NCI-H1092 treated with DMSO at 0.1 percent for 48 hours (cell line): ENCODE data around the gene ZBTB44.
"Not testable (repeated sequence)": the region's sequence is repeated elsewhere in the genome, so short reads cannot be mapped to it uniquely, and the experiment has no call there.

Experiments used
- DNase-seq: peaks from one replicate; lab custom pipeline; 2025; lab: John Stamatoyannopoulos, UW

Gene ZBTB44

DNA sequence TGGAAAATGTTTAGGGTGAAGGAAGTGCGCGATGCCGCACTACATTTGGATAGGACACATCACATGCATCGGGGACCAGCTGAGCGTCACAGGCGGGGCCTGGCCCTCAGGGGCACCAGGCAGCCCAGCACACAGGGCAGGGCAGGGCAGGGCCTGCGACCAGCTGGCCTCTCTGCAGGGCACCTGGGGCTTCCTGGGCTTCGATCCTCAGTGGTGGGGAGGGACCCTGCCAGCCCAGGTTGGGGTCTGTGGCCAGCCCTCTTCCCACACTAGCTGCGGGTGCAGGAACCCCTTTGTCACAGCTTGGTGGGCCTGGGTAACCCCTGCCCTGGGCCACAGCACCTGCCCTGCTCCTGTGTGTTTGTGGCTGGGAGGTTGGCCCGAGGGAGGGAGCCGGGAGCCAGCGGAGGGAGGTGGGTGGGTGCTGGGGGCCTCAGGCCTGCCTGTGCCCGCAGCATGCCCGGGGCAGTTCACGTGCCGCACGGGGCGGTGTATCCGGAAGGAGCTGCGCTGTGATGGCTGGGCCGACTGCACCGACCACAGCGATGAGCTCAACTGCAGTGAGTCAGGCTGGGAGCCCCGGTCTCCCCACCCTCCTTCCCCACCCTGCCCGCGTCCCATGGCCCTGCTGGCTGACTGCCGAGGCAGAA lies 117.2 kb downstream of the ZBTB44 start:
- DNase-seq: no peak

DNA sequence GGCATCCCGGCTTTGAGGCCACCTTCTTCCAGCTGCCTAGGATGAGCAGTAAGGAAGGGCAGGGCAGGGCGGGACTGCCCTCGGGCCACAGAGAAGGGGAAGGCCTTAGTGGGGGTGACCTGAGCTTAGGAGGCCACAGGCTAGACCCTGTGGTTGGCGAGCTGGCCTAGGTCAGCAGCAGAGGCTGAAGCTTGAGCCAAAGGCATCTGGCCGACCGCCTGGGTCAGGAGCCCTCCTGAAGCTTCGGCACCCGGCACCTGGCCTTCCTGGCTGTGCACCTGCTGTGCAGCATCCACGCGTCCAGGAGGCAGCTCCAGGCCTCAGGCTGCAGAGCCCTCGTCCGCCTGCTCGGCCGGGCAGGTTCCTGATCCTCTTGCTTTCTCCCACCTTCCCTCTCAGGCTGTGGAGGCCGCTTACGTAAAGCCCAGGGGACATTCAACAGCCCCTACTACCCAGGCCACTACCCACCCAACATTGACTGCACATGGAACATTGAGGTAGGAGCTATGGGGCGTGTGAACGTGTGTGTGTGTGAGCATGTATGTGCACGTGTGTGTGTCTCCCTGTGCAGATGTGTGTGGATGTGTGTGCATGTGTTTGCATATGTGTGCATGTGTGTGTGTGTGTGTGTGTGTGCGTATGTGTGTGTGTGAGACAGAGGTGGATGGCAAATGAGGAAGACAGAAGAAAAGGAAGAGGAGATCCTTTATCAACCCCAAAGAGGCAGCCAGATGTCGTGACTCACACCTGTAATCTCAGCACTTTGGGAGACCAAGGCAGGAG lies 120.3 kb downstream of the ZBTB44 start:
- DNase-seq: no peak

DNA sequence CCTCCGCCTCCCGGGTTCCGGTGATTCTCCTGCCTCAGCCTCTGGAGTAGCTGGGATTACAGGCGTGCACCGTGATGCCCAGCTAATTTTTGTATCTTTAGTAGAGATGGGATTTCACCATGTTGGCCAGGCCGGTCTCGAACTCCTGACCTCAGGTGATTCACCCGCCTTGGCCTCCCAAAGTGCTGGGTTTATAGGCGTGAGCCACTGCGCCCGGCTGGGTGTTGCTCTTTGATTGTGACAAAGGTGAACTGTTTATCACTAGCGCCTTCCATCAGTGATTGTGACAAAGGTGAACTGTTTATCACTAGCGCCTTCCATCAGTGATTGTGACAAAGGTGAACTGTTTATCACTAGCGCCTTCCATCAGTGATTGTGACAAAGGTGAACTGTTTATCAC lies 121.2 kb downstream of the ZBTB44 start:
- DNase-seq: not testable (repeated sequence)

DNA sequence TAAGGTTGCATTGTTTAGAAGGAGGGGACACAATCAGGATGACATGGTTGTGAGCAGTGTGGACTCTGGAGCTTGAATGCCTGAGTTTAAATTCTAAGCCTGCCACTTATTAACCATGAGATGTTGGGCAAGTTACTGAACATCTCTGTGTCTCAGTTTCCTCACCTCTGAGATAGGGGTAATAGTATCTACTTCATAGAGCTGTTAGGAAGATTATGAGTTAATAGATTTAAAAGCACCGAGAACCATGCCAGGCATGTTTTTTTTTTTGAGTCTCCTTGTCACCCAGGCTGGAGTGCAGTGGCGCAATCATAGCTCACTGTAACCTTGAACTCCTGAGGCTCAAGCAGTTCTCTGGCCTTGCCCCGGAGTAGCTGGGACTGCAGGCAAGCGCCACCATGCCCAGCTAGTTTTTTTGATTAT lies 121.9 kb downstream of the ZBTB44 start:
- DNase-seq: no peak

DNA sequence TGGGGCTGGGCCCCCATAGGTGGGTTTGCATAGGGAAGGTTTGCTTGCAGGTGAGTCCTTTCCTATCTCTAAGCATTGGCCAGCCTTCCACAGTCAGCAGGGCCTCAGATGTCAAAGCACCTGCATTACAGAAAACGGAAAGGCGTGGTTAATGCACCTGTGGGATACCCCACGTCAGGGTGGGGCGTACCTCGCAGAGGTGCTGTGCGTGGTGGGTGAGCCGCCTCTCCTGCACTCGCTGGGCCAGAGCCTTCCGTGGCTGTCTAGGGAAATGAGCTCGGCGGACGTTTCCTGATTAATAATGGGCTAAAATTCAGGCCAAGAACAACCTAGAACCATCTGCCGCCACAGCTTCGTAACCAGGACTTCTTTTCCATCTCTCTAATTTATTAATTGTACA lies 122.8 kb downstream of the ZBTB44 start:
- DNase-seq: no peak

DNA sequence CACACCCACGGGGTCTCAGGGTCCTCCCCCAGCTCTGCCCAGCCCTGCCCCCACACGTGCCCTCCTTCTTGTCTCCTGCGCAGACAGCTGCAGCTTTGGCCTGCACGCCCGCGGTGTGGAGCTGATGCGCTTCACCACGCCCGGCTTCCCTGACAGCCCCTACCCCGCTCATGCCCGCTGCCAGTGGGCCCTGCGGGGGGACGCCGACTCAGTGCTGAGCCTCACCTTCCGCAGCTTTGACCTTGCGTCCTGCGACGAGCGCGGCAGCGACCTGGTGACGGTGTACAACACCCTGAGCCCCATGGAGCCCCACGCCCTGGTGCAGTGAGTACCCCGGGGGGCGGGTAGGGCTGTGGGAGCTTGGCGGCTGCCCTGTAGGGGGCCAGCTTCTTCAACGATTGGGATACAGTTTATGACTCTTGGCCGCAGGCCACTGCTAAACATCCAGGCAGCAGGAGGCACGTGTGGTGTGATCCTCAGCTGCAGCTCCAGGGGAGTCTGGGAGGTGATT lies 124.3 kb downstream of the ZBTB44 start:
- DNase-seq: peak; percentile 90

DNA sequence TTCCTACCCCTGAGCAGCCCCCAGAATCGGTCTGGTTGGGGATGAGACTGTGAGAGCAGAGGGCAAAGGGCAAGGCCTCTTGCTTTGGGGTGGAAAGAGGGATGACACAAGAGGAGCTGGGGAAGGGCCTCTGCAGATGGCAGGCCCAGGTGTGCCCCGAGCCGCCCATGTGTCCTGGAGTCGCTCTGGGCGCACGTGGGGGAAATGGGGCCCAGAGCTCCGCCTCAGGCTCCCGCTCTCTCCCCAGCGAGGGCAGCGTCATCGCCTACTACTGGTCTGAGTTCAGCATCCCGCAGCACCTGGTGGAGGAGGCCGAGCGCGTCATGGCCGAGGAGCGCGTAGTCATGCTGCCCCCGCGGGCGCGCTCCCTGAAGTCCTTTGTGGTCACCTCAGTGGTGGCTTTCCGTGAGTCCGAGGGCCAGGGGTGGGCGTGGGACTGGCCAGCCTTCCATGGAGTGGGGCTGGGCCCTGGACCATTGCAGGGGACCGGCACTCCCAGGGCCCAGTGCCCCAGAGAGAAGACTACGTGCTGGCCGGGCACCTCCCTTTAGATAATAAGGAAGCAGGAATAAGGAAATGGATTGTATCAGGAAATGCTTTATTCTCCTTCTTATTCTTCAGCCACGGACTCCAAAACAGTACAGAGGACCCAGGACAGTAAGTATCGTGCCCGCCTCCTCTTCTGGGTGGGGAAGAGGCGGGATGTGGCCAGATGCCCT lies 125.1 kb downstream of the ZBTB44 start:
- no peak for DNase-seq

DNA sequence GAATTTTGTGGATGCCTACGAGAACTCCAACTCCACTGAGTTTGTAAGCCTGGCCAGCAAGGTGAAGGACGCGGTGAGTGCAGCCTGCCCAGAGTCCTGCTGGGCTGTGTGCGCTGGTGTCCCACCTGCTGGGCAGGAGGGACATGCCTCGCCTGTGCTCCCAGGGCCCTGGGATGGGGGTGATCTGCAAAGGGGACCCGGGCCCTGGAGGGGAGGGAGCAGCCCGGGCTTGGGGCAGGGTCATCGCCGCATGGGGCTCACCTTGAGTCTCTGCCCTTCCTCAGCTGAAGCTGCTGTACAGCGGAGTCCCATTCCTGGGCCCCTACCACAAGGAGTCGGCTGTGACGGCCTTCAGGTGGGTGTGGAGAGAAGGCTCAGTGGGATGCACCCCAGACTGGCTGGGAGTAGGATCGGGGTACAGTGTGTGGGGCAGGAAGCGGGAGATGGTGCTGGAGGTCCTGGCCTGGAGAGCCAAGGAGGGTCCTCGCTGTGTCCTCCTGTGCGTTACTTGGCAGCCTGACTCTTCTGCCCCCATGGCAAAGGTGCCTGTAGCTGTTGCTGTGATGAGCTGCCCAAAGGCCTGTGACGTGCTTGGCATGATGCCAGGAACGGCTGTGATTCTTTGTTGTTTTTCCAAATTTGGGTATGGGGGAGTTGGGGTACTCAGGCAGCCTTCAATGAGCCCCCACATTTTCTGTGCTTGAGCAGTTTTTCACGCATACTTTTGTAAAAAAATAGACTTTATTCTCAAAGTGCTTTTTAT lies 126.0 kb downstream of the ZBTB44 start:
- DNase-seq: peak; percentile 47

DNA sequence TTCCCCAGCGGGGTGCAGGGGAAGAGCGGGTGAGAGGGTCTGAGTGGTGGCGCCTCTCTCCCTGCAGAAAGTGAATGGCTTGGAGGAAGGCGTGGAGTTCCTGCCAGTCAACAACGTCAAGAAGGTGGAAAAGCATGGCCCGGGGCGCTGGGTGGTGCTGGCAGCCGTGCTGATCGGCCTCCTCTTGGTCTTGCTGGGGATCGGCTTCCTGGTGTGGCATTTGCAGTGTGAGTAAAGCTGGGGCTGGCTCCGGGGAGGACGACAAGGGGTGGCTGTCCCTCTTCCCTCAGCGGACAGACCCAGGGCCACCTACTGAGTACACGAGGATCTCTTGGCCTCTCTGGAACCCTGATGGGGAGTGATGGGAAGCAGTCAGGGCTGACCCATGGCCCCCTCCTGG lies 126.7 kb downstream of the ZBTB44 start:
- no peak for DNase-seq

DNA sequence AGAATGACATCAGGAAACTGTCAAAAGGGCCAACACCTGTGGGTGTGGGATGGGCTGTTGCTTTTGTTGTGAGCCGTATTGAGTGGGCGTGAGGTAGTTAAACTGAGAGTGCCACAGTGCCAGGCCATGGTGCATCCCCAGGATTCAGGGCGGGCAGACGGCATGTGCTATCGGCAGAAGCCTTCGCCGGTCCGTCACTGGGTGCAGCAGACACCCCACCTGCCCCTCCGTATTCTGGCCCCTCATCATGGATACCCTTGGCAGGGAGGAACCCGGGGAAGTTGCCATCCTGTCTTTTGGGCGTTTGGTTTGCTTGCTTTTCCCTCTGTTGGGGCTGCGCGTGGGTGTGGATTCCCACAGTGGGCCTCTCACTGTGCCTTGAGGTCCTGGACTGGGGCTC lies 127.6 kb downstream of the ZBTB44 start:
- DNase-seq: no peak

DNA sequence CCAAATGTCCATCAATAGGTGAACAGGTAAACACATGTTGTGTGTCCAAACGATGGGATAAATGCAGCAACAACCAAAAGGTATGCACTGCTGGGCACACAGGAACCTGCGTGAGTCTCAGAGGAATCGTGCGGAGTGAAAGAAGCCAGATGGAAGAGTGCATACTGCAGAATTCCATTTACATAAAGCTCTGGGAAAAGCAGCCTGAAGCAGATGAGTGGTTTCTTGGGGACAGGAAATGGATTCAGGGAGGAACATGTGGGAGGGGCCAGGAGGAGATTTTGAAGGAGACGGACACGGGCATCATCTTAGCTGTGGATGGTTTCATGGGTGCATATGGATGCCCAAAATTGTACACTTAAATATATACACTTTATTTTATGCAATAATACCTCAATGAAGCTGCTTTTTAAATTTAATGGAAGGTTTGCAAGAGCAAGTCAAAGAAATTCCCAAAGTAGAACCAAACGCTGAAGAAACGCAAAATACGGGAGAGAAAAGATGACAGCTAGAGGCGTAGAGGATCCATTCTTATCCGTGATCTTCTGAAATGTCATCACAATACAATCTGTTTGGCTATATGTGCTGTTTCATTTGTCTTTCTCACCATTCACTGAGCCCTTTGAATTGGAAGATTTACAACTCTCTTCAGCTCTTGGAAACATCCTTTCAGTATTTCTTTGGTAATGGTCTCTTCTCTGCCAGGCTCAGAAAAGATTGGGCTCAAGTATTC lies 130.7 kb downstream of the ZBTB44 start:
- no peak for DNase-seq

DNA sequence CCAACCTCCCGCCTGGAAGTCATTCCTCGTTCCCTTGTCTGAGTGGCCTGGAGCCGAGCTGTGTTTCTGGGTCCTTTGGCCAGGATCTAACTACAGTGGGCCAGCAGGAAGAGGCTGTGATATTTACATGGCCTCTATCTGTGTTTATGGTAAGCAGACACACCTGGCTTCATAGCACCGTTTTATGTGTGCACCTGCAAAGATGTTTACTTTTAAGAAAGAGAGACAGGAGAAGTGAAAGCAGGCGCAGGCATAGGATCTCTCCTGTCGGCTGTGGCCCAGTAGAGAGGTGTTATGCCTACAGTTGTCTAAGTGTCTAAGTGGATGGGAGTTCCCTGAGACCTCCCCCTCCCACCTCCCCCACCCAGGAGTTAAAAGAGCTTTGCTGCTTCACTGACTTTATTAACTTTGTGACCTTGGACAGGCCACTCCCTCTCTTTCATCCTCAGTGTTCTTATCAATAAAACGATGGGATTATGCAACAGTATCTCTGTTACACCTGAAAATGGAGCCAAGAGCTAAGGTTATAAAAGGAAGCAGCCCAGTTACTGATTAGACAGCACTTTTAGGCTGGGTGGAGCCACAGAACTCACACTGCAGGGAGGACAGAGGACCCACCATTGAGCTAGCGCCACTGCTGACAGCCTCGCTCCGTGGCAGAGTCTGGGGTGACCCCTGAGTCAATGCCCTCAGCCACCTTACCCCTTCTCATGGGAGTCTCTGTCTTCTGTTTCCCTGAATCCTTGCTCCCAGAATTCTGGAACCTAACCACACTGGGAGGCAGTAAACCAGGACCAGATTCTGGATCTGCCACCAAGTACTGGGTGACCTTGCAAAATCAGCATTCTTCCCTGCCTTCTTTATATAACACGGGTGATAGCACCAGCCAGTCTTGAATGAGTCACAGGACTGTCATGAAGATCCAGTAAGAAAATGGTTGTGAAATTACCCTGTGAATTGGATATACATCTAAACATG lies 133.1 kb downstream of the ZBTB44 start:
- DNase-seq: peak; percentile 73

DNA sequence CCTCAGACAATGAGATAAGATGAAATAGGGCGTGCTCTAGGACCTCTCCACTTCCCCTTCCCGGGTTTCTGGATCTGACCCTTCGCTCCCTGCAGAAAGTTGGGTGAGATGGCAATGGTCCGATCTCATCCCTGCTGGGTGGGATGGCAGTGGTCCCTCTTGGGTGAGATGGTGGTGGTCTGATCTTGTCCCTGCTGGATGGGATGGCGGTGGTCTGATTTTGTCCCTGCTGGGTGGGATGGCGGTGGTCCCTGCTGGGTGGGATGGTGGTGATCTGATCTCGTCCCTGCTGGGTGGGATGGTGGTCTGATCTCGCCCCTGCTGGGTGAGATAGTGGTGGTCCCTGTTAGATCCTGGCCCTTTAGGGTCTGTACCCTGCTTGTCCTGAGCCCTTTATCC lies 133.8 kb downstream of the ZBTB44 start:
- DNase-seq: no peak

DNA sequence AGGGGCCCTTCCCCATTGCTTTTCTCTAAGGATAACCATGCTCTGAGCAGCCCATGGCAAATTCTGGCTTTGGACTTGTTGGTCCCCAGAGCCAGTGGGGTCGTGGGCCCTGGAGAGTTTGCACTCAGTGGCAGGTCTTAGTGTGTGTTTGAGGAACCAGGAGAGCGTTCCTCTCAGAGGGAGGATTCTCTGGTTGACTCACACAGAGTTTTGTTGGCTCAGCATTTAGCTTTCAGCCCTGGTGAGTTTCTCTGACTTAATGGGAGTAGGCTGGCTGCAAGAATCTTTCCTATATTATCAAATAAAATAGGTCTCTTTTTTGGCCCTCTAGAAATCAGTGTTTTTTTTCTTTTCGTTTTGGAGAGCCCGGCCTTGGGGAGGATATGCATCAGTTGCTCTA lies 134.2 kb downstream of the ZBTB44 start:
- DNase-seq: no peak

DNA sequence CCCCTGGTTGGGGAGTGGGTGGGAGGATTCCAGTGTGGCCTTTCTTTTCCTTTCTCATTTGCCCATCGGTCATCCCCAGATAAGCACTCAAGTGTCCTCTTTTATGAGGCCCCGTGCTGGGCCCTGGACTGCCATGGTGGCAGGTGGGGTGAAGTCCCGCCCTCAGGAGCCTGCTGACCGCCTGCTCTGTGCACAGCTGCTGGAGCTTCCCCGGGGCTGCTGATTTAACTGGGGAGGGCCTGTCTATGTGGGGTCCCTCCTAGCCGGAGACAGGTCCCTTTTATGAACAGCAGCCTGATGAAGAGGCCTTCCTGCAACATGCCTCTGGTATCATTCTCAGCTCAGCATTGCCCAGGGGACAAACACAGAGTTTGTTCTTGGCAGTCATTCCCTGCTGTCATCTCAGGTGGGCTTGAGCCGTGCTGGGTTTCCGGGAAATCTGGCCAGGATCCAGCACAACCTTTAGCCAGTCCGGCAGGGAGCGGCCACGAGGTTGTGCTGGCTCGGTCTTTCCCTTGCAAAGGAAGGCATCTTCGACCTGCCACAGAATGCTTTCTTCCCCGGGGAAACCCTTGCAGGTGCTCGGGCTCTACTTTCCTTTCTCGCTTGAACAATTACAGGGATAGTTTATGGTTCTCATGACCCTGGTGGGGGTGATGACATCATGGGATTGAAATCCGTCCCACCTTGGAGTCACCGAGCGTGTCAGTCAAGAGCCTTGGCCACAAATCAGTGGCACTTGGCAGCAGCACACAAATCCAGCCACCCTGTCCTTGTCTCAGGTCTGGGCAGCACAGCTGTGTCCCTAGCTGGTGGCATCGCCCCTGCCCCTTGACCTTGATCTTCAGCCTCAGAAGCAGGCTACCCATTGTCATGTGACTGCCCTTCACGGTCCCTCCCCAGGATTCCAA lies 135.1 kb downstream of the ZBTB44 start:
- DNase-seq: peak; percentile 57

DNA sequence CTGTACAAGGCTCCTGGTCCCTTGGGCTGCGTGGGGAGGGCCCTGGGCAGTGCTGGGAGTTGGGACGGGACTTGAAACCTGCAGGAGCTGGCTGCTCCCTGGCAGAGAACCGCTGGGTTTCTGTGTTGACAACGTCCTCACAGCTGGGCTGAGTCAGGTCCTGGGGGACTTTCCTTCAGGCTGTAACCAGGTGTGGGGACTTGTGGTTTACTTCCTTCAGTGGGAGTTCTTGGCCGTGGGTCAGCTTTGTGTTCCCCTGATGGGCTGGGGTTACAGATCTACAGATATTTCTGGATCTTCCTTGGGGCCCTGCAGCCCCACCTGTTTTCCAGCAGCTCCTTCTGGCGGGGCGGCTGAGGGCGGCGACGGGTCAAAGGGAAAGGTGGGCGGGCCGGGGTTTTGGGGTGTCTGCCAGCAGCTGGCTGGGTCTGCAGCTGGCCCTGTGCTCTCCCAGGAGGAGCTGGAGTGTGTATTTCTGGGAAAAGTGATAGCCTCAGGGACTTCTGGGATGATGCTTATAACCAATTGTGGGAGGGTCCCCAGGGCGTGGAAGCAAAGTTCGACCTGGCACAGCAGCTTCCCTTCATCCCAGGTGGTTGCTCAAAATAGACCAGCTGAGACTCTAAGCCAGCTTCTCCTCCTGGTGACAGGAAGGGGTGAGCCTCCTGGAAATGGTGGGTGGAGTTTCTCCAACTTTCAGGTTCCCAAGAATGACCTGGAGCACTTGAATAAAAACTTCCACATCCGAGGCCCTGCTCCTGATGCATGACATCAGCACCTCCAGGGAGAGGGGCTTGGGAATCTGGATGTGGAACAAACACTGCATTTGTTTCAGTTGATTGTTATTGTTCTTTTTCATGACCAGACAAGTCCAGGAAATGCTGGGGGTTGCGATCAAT lies 136.0 kb downstream of the ZBTB44 start:
- no peak for DNase-seq

DNA sequence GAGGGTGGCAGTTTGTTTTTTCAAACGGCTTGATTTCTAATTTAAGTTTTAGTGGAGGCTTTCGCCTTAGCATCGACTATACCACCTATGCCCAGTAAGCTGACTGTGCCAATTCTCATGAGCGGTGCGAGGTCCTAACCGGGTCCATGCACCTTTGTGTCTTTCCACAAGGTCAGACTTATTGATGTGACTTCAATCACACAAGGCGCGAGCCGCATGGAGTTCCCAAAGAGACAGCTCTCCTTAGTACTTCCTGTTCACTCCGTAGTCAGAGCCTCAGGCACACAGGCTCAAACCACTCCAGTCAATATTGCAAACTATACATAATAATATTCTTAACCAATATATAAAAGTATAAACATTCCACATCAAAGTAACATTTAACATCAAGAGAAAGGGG lies 136.9 kb downstream of the ZBTB44 start:
- DNase-seq: no peak
